GM21723 (cell line): ENCODE results near the gene LDLRAD3.

Source experiments
- ATAC-seq: cut with Tn5 transposase; IDR thresholded peaks from one replicate; pipeline ENCODE4 v1.9.1; 2021; ENCODE audit warnings: mild to moderate bottlenecking, moderate library complexity; ENCODE audit not compliant: unreplicated experiment

LDLRAD3 gene

GRCh38 chr11:36070213-36070953 is 126.5 kb downstream of the LDLRAD3 start:
- no peak for ATAC-seq

- ATAC-seq, result no peak
Observed at GRCh38 chr11:36070954-36071330, 127.1 kb downstream of the LDLRAD3 start.

GRCh38 chr11:36071917-36072500 is 128.1 kb downstream of the LDLRAD3 start:
- ATAC-seq, result no peak

GRCh38 chr11:36073411-36074203 is 129.7 kb downstream of the LDLRAD3 start:
- no peak for ATAC-seq

- ATAC-seq, result no peak
Observed at GRCh38 chr11:36074941-36075431, 131.1 kb downstream of the LDLRAD3 start.

- no peak for ATAC-seq
Observed at GRCh38 chr11:36077368-36077767, 133.5 kb downstream of the LDLRAD3 start.

- no peak for ATAC-seq
Observed at GRCh38 chr11:36077886-36078685, 134.2 kb downstream of the LDLRAD3 start.

GRCh38 chr11:36078686-36079055 is 134.8 kb downstream of the LDLRAD3 start:
- ATAC-seq, result no peak

GRCh38 chr11:36079878-36080675 is 136.2 kb downstream of the LDLRAD3 start:
- ATAC-seq, result no peak

- no peak for ATAC-seq
Observed at GRCh38 chr11:36081274-36081945, 137.5 kb downstream of the LDLRAD3 start.

GRCh38 chr11:36086366-36086765 is 142.5 kb downstream of the LDLRAD3 start:
- ATAC-seq, result no peak

- ATAC-seq, result no peak
Observed at GRCh38 chr11:36088266-36088972, 144.6 kb downstream of the LDLRAD3 start.

- ATAC-seq, result no peak
Observed at GRCh38 chr11:36089920-36090319, 146.1 kb downstream of the LDLRAD3 start.

GRCh38 chr11:36090356-36091109 is 146.7 kb downstream of the LDLRAD3 start:
- ATAC-seq, result no peak

GRCh38 chr11:36091256-36091811 is 147.5 kb downstream of the LDLRAD3 start:
- no peak for ATAC-seq

- ATAC-seq, result no peak
Observed at GRCh38 chr11:36092314-36093030, 148.6 kb downstream of the LDLRAD3 start.

GRCh38 chr11:36093548-36093947 is 149.7 kb downstream of the LDLRAD3 start:
- no peak for ATAC-seq
